Brain microvascular endothelial cell (primary cell): ENCODE measurements around the gene GRIK4.
"Not testable (repeated sequence)": the region's sequence is repeated elsewhere in the genome, so short reads cannot be mapped to it uniquely, and the experiment has no call there.

Experiments
- DNase-seq: peaks from one replicate; pipeline ENCODE4 v3.0.0-alpha.2; 2020
- H3K27ac ChIP-seq: fragments of 250-450 bp; sonication (Bioruptor Pico); 2 replicates; pipeline ENCODE4 v1.5.1; 2020; ENCODE audit warnings: mild to moderate bottlenecking, moderate library complexity
- H3K27me3 ChIP-seq: fragments of 250-450 bp; sonication (Bioruptor Pico); replicated peaks from 2 replicates; pipeline ENCODE4 v1.5.1; 2020; ENCODE audit warnings: mild to moderate bottlenecking
- H3K36me3 ChIP-seq: fragments of 250-450 bp; sonication (Bioruptor Pico); replicated peaks from 2 replicates; pipeline ENCODE4 v1.5.1; 2020; ENCODE audit warnings: mild to moderate bottlenecking
- H3K4me3 ChIP-seq: 2 replicates; pipeline ENCODE4 v1.5.1; 2011; ENCODE audit warnings: low read depth, mild to moderate bottlenecking, control low read depth, low read length, moderate library complexity
- CTCF ChIP-seq: IDR thresholded peaks from 2 replicates; pipeline ENCODE4 v1.5.1; 2011; ENCODE audit warnings: low read depth, mild to moderate bottlenecking, moderate library complexity, low read length, control low read depth, inconsistent platforms; ENCODE audit errors: missing control alignments
- in situ Hi-C: cut with HindIII; loops from 2 replicates; pipeline ENCODE4 v1.10.0; 2017; ENCODE audit warnings: low sequenced_read_pairs, low pct_ligation_motif_present

The GRIK4 gene

GRCh38 chr11:120612513-120613263, 101.1 kb downstream of the GRIK4 start:
- DNase-seq = peak; percentile 32
- Histone ChIP-seq H3K36me3 (no peaks in the 10 kb centered on the region), H3K27me3 (no peaks in the 10 kb centered on the region), H3K27ac (no peak overlapping the region), H3K4me3 (no peak overlapping the region)
- in situ Hi-C loops = no loop called here
- TF ChIP-seq CTCF = no peak

- no peak for DNase-seq
- no peak overlapping the region for H3K27ac ChIP-seq
- H3K4me3 ChIP-seq = no peak overlapping the region
- no peak for TF ChIP-seq CTCF
- H3K36me3 ChIP-seq = no peaks in the 10 kb centered on the region
- in situ Hi-C loops = no loop called here
- H3K27me3 ChIP-seq = no peaks in the 10 kb centered on the region
Measured at GRCh38 chr11:120613264-120614226, 102.0 kb downstream of the GRIK4 start.

GRCh38 chr11:120615391-120615790, 103.8 kb downstream of the GRIK4 start:
- TF ChIP-seq CTCF = no peak
- Histone ChIP-seq H3K4me3 (no peak overlapping the region), H3K27me3 (no peaks in the 10 kb centered on the region), H3K36me3 (no peaks in the 10 kb centered on the region), H3K27ac (no peak overlapping the region)
- DNase-seq = no peak
- in situ Hi-C loops = no loop called here

GRCh38 chr11:120618399-120618798, 106.9 kb downstream of the GRIK4 start:
- in situ Hi-C loops = no loop called here
- TF ChIP-seq CTCF = no peak
- no peak for DNase-seq
- Histone ChIP-seq H3K4me3 (no peak overlapping the region), H3K27ac (no peak overlapping the region), H3K36me3 (no peaks in the 10 kb centered on the region), H3K27me3 (no peaks in the 10 kb centered on the region)

- Histone ChIP-seq H3K27me3 (no peaks in the 10 kb centered on the region), H3K4me3 (no peak overlapping the region), H3K36me3 (no peaks in the 10 kb centered on the region), H3K27ac (no peak overlapping the region)
- no peak for DNase-seq
- peak; percentile 44 for TF ChIP-seq CTCF
- in situ Hi-C loops = no loop called here
Measured at GRCh38 chr11:120622189-120622875, 110.8 kb downstream of the GRIK4 start.

GRCh38 chr11:120624992-120625391, 113.4 kb downstream of the GRIK4 start:
- DNase-seq, H3K27ac ChIP-seq, H3K36me3 ChIP-seq, H3K4me3 ChIP-seq, in situ Hi-C loops, H3K27me3 ChIP-seq: not testable (repeated sequence)
